Measurements from ENCODE around the gene DDIT3. TPM values are rescaled to one million over a fixed set of nuclear protein-coding genes. Genes with fewer than 3 reads are reported as not detected.

The DDIT3 gene
- total and polyA plus RNA-seq, 5 donors from 2014 or later = 17.8 to 159 (median 22.2) TPM

- peaks cover 42% of the 10 kb centered on the region for H3K36me3 Mint-ChIP-seq
- Histone ChIP-seq H3K4me1 (ENCODE audit: control insufficient read depth, insufficient read depth, low read length, poor library complexity, severe bottlenecking) (peaks cover 94% of the 10 kb centered on the region), H3K27ac (ENCODE audit: insufficient read depth, low read length, poor library complexity, severe bottlenecking) (peak overlapping the region; percentile 97), H3K36me3 (ENCODE audit: control insufficient read depth, insufficient read depth, low read length) (peaks cover 40% of the 10 kb centered on the region), H3K27me3 (ENCODE audit: control insufficient read depth, insufficient read depth, low read length) (no peaks in the 10 kb centered on the region), H3K9me3 (ENCODE audit: control insufficient read depth in 2 of 2, low read length in 2 of 2) (no peaks in the 10 kb centered on the region), H3K4me3 (ENCODE audit: low read depth, low read length) (peak overlapping the region; percentile 93)
- peak in 1 of 2 donors; percentile 33 for ATAC-seq (ENCODE audit: low read depth in 2 of 2)
- H3K4me1 Mint-ChIP-seq = peaks cover 17 to 89% (median 69%) of the 10 kb centered on the region in 4 donors
- peak overlapping the region; percentile 90 to 100 (median 100) for H3K4me3 Mint-ChIP-seq
- H3K27me3 Mint-ChIP-seq = no peaks in the 10 kb centered on the region
- DNase-seq = peak; percentile 38 to 77 (median 59)
- H3K9me3 Mint-ChIP-seq = no peaks in the 10 kb centered on the region
- peak overlapping the region; percentile 99 to 100 (median 99) for H3K27ac Mint-ChIP-seq
Measured at GRCh38 chr12:57476162-57476992, 43.9 kb downstream of the DDIT3 start.

GRCh38 chr12:57475271-57476161 lies 44.8 kb downstream of the DDIT3 start:
- Histone ChIP-seq H3K9me3 (ENCODE audit: control insufficient read depth in 2 of 2, low read length in 2 of 2) (no peaks in the 10 kb centered on the region), H3K4me1 (ENCODE audit: control insufficient read depth, insufficient read depth, low read length, poor library complexity, severe bottlenecking) (peaks cover 87% of the 10 kb centered on the region), H3K36me3 (ENCODE audit: control insufficient read depth, insufficient read depth, low read length) (peaks cover 49% of the 10 kb centered on the region), H3K27me3 (ENCODE audit: control insufficient read depth, insufficient read depth, low read length) (no peaks in the 10 kb centered on the region), H3K27ac (ENCODE audit: insufficient read depth, low read length, poor library complexity, severe bottlenecking) (peak overlapping the region; percentile 97), H3K4me3 (ENCODE audit: low read depth, low read length) (peak overlapping the region; percentile 93)
- peak overlapping the region in 3 of 4 donors; percentile 90 to 100 (median 100) for H3K4me3 Mint-ChIP-seq
- H3K9me3 Mint-ChIP-seq = no peaks in the 10 kb centered on the region
- peaks cover 46% of the 10 kb centered on the region for H3K36me3 Mint-ChIP-seq
- peaks cover 13 to 87% (median 64%) of the 10 kb centered on the region in 4 donors for H3K4me1 Mint-ChIP-seq
- DNase-seq (no peak), ATAC-seq (ENCODE audit: low read depth in 2 of 2) (no peak)
- no peaks in the 10 kb centered on the region for H3K27me3 Mint-ChIP-seq
- H3K27ac Mint-ChIP-seq = peak overlapping the region; percentile 79 to 99 (median 88)

DNA sequence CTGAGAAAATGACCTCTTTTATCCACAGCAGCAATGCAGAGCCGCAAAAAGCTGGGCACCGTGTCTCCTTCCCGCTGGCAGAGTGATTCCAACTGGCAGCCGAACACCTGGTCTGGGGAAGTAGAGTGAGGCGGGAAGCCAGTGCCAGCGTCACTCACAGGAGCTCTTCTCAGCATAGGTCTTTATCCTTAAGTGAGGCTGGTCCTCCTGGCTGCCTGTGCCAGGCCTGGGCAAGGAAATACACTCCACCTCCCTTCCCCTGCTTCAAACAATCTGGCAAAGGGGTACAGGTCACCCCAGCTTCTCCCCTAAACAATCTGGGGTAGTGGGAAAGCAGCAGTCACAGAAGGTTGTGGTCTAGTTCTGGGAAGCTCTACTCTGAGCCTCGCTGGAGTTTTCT lies 45.5 kb downstream of the DDIT3 start:
- Histone ChIP-seq H3K36me3 (ENCODE audit: control insufficient read depth, insufficient read depth, low read length) (peaks cover 54% of the 10 kb centered on the region), H3K4me3 (ENCODE audit: low read depth, low read length) (peak overlapping the region; percentile 43), H3K27ac (ENCODE audit: insufficient read depth, low read length, poor library complexity, severe bottlenecking) (no peak overlapping the region), H3K27me3 (ENCODE audit: control insufficient read depth, insufficient read depth, low read length) (no peaks in the 10 kb centered on the region), H3K9me3 (ENCODE audit: control insufficient read depth in 2 of 2, low read length in 2 of 2) (no peaks in the 10 kb centered on the region), H3K4me1 (ENCODE audit: control insufficient read depth, insufficient read depth, low read length, poor library complexity, severe bottlenecking) (peaks cover 80% of the 10 kb centered on the region)
- Mint-ChIP-seq H3K4me3 (peak overlapping the region; percentile 82 to 89 (median 86)), H3K4me1 (peaks cover 11 to 81% (median 59%) of the 10 kb centered on the region in 4 donors), H3K36me3 (peaks cover 46% of the 10 kb centered on the region), H3K9me3 (no peaks in the 10 kb centered on the region), H3K27me3 (no peaks in the 10 kb centered on the region), H3K27ac (peak overlapping the region; percentile 83 to 97 (median 88))
- DNase-seq = no peak
- ATAC-seq (ENCODE audit: low read depth in 2 of 2) = no peak

DNA sequence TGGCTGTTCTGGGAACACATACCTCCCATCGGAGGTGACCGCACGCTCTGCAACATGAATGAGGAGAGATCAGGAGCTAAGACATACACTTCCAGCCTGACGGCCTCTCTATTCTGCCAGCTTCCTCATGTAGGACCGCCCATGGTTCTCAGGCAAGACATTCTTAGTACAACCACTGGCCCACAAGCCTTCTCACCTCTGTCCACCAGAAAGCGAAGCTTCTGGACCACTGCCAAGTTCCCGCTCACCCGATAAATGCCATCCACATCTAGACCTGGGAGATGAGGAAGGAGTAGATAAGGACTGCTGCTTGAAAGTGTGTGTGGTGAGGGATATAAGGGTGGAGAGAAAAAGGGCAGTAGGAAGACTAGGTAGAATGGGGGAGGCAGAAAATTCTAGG lies 45.9 kb downstream of the DDIT3 start:
- no peak overlapping the region for H3K27ac ChIP-seq (ENCODE audit: insufficient read depth, low read length, poor library complexity, severe bottlenecking)
- DNase-seq (no peak), ATAC-seq (ENCODE audit: low read depth in 2 of 2) (no peak)
- Mint-ChIP-seq H3K4me3 (peak overlapping the region; percentile 82 to 89 (median 86)), H3K27ac (peak overlapping the region; percentile 83 to 97 (median 88)), H3K27me3 (no peaks in the 10 kb centered on the region), H3K9me3 (no peaks in the 10 kb centered on the region), H3K36me3 (peaks cover 46% of the 10 kb centered on the region), H3K4me1 (peaks cover 8 to 81% (median 54%) of the 10 kb centered on the region in 4 donors)
- peaks cover 76% of the 10 kb centered on the region for H3K4me1 ChIP-seq (ENCODE audit: control insufficient read depth, insufficient read depth, low read length, poor library complexity, severe bottlenecking)
- no peaks in the 10 kb centered on the region for H3K9me3 ChIP-seq (ENCODE audit: control insufficient read depth in 2 of 2, low read length in 2 of 2)
- peak overlapping the region; percentile 43 for H3K4me3 ChIP-seq (ENCODE audit: low read depth, low read length)
- peaks cover 58% of the 10 kb centered on the region for H3K36me3 ChIP-seq (ENCODE audit: control insufficient read depth, insufficient read depth, low read length)
- H3K27me3 ChIP-seq (ENCODE audit: control insufficient read depth, insufficient read depth, low read length) = no peaks in the 10 kb centered on the region

DNA sequence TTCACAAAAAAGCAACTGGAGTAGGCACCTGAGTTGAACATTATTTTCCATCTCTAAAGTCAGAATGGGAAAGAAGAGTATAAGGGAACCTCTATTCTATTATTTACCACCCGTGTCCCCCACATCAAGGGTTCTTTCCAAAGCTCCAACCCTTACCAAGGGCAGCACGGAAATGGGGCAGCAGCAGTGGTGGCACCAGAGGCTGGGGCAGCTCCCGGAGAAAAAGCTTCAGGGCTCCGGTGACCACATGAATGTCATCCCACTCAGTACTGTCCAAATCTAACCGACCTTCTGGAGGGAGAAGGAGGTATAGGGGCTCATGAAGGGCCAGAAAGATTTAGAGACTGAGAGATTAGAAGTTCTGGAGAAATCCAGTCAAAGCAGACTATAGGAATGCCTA lies 46.4 kb downstream of the DDIT3 start:
- H3K27me3 ChIP-seq (ENCODE audit: control insufficient read depth, insufficient read depth, low read length) = no peaks in the 10 kb centered on the region
- peaks cover 71% of the 10 kb centered on the region for H3K4me1 ChIP-seq (ENCODE audit: control insufficient read depth, insufficient read depth, low read length, poor library complexity, severe bottlenecking)
- H3K9me3 ChIP-seq (ENCODE audit: control insufficient read depth in 2 of 2, low read length in 2 of 2) = no peaks in the 10 kb centered on the region
- Mint-ChIP-seq H3K9me3 (no peaks in the 10 kb centered on the region), H3K4me3 (peak overlapping the region; percentile 82 to 89 (median 86)), H3K27me3 (no peaks in the 10 kb centered on the region), H3K27ac (peak overlapping the region; percentile 39 to 97 (median 83)), H3K36me3 (peaks cover 45% of the 10 kb centered on the region), H3K4me1 (peaks cover 8 to 75% (median 51%) of the 10 kb centered on the region in 4 donors)
- ATAC-seq (ENCODE audit: low read depth in 2 of 2) = no peak
- peaks cover 64% of the 10 kb centered on the region for H3K36me3 ChIP-seq (ENCODE audit: control insufficient read depth, insufficient read depth, low read length)
- no peak overlapping the region for H3K4me3 ChIP-seq (ENCODE audit: low read depth, low read length)
- no peak for DNase-seq
- peak overlapping the region; percentile 14 for H3K27ac ChIP-seq (ENCODE audit: insufficient read depth, low read length, poor library complexity, severe bottlenecking)

DNA sequence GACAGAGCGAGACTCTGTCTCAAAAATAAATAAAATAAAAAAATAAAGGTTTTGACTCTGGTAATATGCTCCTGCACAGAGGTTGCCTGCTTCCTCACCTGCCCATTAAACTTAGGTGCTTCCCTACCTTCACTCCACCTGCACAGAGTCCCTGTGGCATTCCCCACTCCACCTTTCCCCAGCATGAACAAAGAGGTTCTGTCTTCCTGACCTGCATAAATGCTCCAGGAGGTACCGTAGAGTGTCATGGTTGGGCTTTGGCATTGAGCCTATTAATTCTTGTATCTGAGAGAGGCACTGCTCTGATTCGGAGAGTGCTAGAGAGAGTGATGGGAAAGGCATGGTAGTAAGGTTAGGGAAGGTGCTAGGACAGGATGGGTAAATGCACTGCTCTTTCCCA lies 46.9 kb downstream of the DDIT3 start:
- DNase-seq (no peak), ATAC-seq (ENCODE audit: low read depth in 2 of 2) (no peak)
- no peaks in the 10 kb centered on the region for H3K27me3 Mint-ChIP-seq
- H3K4me1 ChIP-seq (ENCODE audit: control insufficient read depth, insufficient read depth, low read length, poor library complexity, severe bottlenecking) = peaks cover 66% of the 10 kb centered on the region
- peaks cover 3 to 71% (median 47%) of the 10 kb centered on the region in 4 donors for H3K4me1 Mint-ChIP-seq
- no peak overlapping the region for H3K4me3 ChIP-seq (ENCODE audit: low read depth, low read length)
- no peaks in the 10 kb centered on the region for H3K9me3 Mint-ChIP-seq
- H3K4me3 Mint-ChIP-seq = peak overlapping the region in 3 of 4 donors; percentile 82 to 89 (median 84)
- H3K27ac ChIP-seq (ENCODE audit: insufficient read depth, low read length, poor library complexity, severe bottlenecking) = no peak overlapping the region
- peaks cover 65% of the 10 kb centered on the region for H3K36me3 ChIP-seq (ENCODE audit: control insufficient read depth, insufficient read depth, low read length)
- H3K36me3 Mint-ChIP-seq = peaks cover 41% of the 10 kb centered on the region
- H3K27me3 ChIP-seq (ENCODE audit: control insufficient read depth, insufficient read depth, low read length) = no peaks in the 10 kb centered on the region
- H3K27ac Mint-ChIP-seq = peak overlapping the region; percentile 13 to 97 (median 83)
- H3K9me3 ChIP-seq (ENCODE audit: control insufficient read depth in 2 of 2, low read length in 2 of 2) = no peaks in the 10 kb centered on the region

- ATAC-seq (ENCODE audit: low read depth in 2 of 2) = no peak
Measured at GRCh38 chr12:57472391-57472790, 47.9 kb downstream of the DDIT3 start.

More at GRCh38 chr12:57472391-57472790, 47.9 kb downstream of the DDIT3 start:
- Mint-ChIP-seq H3K27ac (peak overlapping the region; percentile 43 to 84 (median 49)), H3K4me3 (peak overlapping the region in 3 of 4 donors; percentile 11 to 89 (median 46)), H3K9me3 (no peaks in the 10 kb centered on the region), H3K36me3 (peaks cover 47% of the 10 kb centered on the region), H3K4me1 (peaks cover 0 to 70% (median 48%) of the 10 kb centered on the region in 4 donors), H3K27me3 (no peaks in the 10 kb centered on the region)
- peaks cover 56% of the 10 kb centered on the region for H3K4me1 ChIP-seq (ENCODE audit: control insufficient read depth, insufficient read depth, low read length, poor library complexity, severe bottlenecking)
- H3K9me3 ChIP-seq (ENCODE audit: control insufficient read depth in 2 of 2, low read length in 2 of 2) = no peaks in the 10 kb centered on the region
- H3K4me3 ChIP-seq (ENCODE audit: low read depth, low read length) = no peak overlapping the region
- peaks cover 72% of the 10 kb centered on the region for H3K36me3 ChIP-seq (ENCODE audit: control insufficient read depth, insufficient read depth, low read length)
- H3K27me3 ChIP-seq (ENCODE audit: control insufficient read depth, insufficient read depth, low read length) = no peaks in the 10 kb centered on the region
- DNase-seq = no peak
- H3K27ac ChIP-seq (ENCODE audit: insufficient read depth, low read length, poor library complexity, severe bottlenecking) = peak overlapping the region; percentile 38
